A673 (cell line): Measurements from ENCODE around the gene KLHL1. TPM values are rescaled to one million over a fixed set of nuclear protein-coding genes. Genes with fewer than 3 reads are reported as not detected.

Experiments
- BruUV-seq: library from RNA; stranded (reverse); fragments of 400-500 nt; replicated peaks from 2 replicates; lab custom pipeline; 2021; lab: Mats Ljungman, UMichigan
- CTCF ChIA-PET: fragments of 300-600 bp; sonication (Branson Sonifier 250); formaldehyde crosslinking; loops from one replicate; lab custom pipeline; 2022; ENCODE audit warnings: antibody characterized with exemption; lab: Charles Lee
- POLR2A ChIA-PET: fragments of 300-600 bp; sonication (Branson Sonifier 250); formaldehyde crosslinking; loops from one replicate; lab custom pipeline; 2022; ENCODE audit warnings: antibody characterized with exemption; ENCODE audit not compliant: low non-redundant PET; lab: Charles Lee
- DNase-seq: peaks from one replicate; pipeline ENCODE4 v3.0.0-alpha.2; 2015; ENCODE audit warnings: low spot score
- H3K27ac ChIP-seq: fragments of 200-600 bp; sonication (generic); 2 replicates; pipeline ENCODE4 v1.5.1; 2016; ENCODE audit warnings: mixed run types, low read depth, mild to moderate bottlenecking, mixed read lengths, antibody characterized with exemption, low read length; ENCODE audit not compliant: poor library complexity, severe bottlenecking
- H3K27me3 ChIP-seq: fragments of 200-600 bp; sonication (generic); replicated peaks from 2 replicates; pipeline ENCODE4 v1.6.1; 2017; ENCODE audit warnings: mixed run types, low read depth, mild to moderate bottlenecking, mixed read lengths, antibody characterized with exemption, low read length; ENCODE audit not compliant: insufficient read depth, poor library complexity
- H3K36me3 ChIP-seq: fragments of 200-600 bp; sonication (generic); 2 replicates; pipeline ENCODE4 v1.6.1; 2016; ENCODE audit warnings: mixed run types, mild to moderate bottlenecking, mixed read lengths, antibody characterized with exemption, low read length; ENCODE audit not compliant: insufficient read depth, poor library complexity, severe bottlenecking
- H3K4me1 ChIP-seq: fragments of 200-600 bp; sonication (generic); 2 replicates; pipeline ENCODE4 v1.6.1; 2017; ENCODE audit warnings: mixed run types, mild to moderate bottlenecking, mixed read lengths, antibody characterized with exemption, low read length; ENCODE audit not compliant: insufficient read depth, poor library complexity, severe bottlenecking
- H3K4me3 ChIP-seq: fragments of 200-600 bp; sonication (generic); 2 replicates; pipeline ENCODE4 v1.5.1; 2016; ENCODE audit warnings: low read depth, mixed run types, mild to moderate bottlenecking, mixed read lengths, low read length; ENCODE audit not compliant: poor library complexity, severe bottlenecking
- H3K9me3 ChIP-seq: fragments of 200-600 bp; sonication (generic); 2 replicates; pipeline ENCODE4 v1.6.1; 2016; ENCODE audit warnings: mixed run types, low read depth, mild to moderate bottlenecking, mixed read lengths, antibody characterized with exemption, low read length; ENCODE audit not compliant: poor library complexity, severe bottlenecking
- CTCF ChIP-seq: fragments of 300-800, 200-600 bp; sonication (generic); conservative IDR thresholded peaks from 2 replicates; pipeline ENCODE4 v1.5.1; 2017; ENCODE audit warnings: low read depth, mild to moderate bottlenecking, antibody characterized with exemption, low read length, moderate library complexity, mixed read lengths
- EZH2 ChIP-seq: fragments of 200-600 bp; sonication (generic); IDR thresholded peaks from 2 replicates; pipeline ENCODE4 v1.6.1; 2017; ENCODE audit warnings: borderline replicate concordance, low read depth, mild to moderate bottlenecking, mixed read lengths, antibody characterized with exemption, low read length; ENCODE audit not compliant: poor library complexity, severe bottlenecking
- intact Hi-C: fragments of 100-400 bp; cut with micrococcal nuclease; formaldehyde crosslinking; loops from one replicate; pipeline ENCODE4 v1.10.0; 2022; ENCODE audit not compliant: unreplicated experiment
- total RNA-seq: library from RNA; stranded (reverse); gene quantifications from 2 replicates; pipeline ENCODE4 v1.2.3, GENCODE V29; 2021

The KLHL1 gene
- total RNA-seq, 1 experiment from 2014 or later, result not detected

GRCh38 chr13:69654392-69654791 is 453.9 kb downstream of the KLHL1 start:
- Histone ChIP-seq H3K9me3 (peaks cover 10% of the 10 kb centered on the region), H3K27me3 (no peaks in the 10 kb centered on the region), H3K4me1 (no peaks in the 10 kb centered on the region), H3K4me3 (no peak overlapping the region), H3K36me3 (no peaks in the 10 kb centered on the region), H3K27ac (no peak overlapping the region)
- BruUV-seq, result no TSS peak
- POLR2A ChIA-PET, result no interaction called here
- CTCF ChIA-PET, result no interaction called here
- no peak for TF ChIP-seq EZH2
- TF ChIP-seq CTCF, result no peak
- intact Hi-C loops, result no loop called here
- no peak for DNase-seq

Other genes with a start within 250 kb of the KLHL1 start
- gene ATXN8OS, start 626 bp downstream of the KLHL1 start, total RNA-seq, result not detected in 2 replicates